NCI-H748 (cell line): ENCODE measurements around the gene CSTPP1.
"Not testable (repeated sequence)": the region's sequence is repeated elsewhere in the genome, so short reads cannot be mapped to it uniquely, and the experiment has no call there.

Experiments
- DNase-seq: peaks from one replicate; lab custom pipeline; 2025; ENCODE audit not compliant: unreplicated experiment; lab: John Stamatoyannopoulos, UW

Gene CSTPP1

GRCh38 chr11:47033439-47033838 is 96.9 kb downstream of the CSTPP1 start:
- DNase-seq, result no peak

GRCh38 chr11:47034091-47034490 is 97.5 kb downstream of the CSTPP1 start:
- no peak for DNase-seq

- no peak for DNase-seq
Observed at GRCh38 chr11:47035108-47035507, 98.5 kb downstream of the CSTPP1 start.

- DNase-seq, result no peak
Observed at GRCh38 chr11:47044119-47044518, 107.6 kb downstream of the CSTPP1 start.

GRCh38 chr11:47047972-47048371 is 111.4 kb downstream of the CSTPP1 start:
- DNase-seq, result no peak

GRCh38 chr11:47050284-47050683 is 113.7 kb downstream of the CSTPP1 start:
- no peak for DNase-seq

GRCh38 chr11:47051217-47051616 is 114.7 kb downstream of the CSTPP1 start:
- DNase-seq, result no peak

- DNase-seq, result no peak
Observed at GRCh38 chr11:47052165-47052564, 115.6 kb downstream of the CSTPP1 start.

GRCh38 chr11:47052576-47052975 is 116.0 kb downstream of the CSTPP1 start:
- no peak for DNase-seq

- no peak for DNase-seq
Observed at GRCh38 chr11:47055534-47055933, 119.0 kb downstream of the CSTPP1 start.

GRCh38 chr11:47056261-47056915 is 119.8 kb downstream of the CSTPP1 start:
- no peak for DNase-seq

GRCh38 chr11:47057365-47057764 is 120.8 kb downstream of the CSTPP1 start:
- no peak for DNase-seq

- no peak for DNase-seq
Observed at GRCh38 chr11:47060807-47061206, 124.2 kb downstream of the CSTPP1 start.

GRCh38 chr11:47061429-47062178 is 125.0 kb downstream of the CSTPP1 start:
- DNase-seq, result peak; percentile 75

GRCh38 chr11:47062736-47063135 is 126.2 kb downstream of the CSTPP1 start:
- no peak for DNase-seq

- DNase-seq, result no peak
Observed at GRCh38 chr11:47067401-47067800, 130.8 kb downstream of the CSTPP1 start.

GRCh38 chr11:47070769-47071168 is 134.2 kb downstream of the CSTPP1 start:
- DNase-seq, result no peak

- DNase-seq, result no peak
Observed at GRCh38 chr11:47071341-47071740, 134.8 kb downstream of the CSTPP1 start.

GRCh38 chr11:47071791-47072261 is 135.3 kb downstream of the CSTPP1 start:
- DNase-seq, result no peak

GRCh38 chr11:47078751-47079521 is 142.4 kb downstream of the CSTPP1 start:
- no peak for DNase-seq

GRCh38 chr11:47080775-47081174 is 144.2 kb downstream of the CSTPP1 start:
- DNase-seq, result not testable (repeated sequence)

- no peak for DNase-seq
Observed at GRCh38 chr11:47083913-47084312, 147.4 kb downstream of the CSTPP1 start.
